Measurements from ENCODE around the gene KLF9. TPM values are rescaled to one million over a fixed set of nuclear protein-coding genes. Genes with fewer than 3 reads are reported as not detected.

The KLF9 gene
- total and polyA plus RNA-seq, 2 donors from 2014 or later = 23.5 to 100 TPM

DNA sequence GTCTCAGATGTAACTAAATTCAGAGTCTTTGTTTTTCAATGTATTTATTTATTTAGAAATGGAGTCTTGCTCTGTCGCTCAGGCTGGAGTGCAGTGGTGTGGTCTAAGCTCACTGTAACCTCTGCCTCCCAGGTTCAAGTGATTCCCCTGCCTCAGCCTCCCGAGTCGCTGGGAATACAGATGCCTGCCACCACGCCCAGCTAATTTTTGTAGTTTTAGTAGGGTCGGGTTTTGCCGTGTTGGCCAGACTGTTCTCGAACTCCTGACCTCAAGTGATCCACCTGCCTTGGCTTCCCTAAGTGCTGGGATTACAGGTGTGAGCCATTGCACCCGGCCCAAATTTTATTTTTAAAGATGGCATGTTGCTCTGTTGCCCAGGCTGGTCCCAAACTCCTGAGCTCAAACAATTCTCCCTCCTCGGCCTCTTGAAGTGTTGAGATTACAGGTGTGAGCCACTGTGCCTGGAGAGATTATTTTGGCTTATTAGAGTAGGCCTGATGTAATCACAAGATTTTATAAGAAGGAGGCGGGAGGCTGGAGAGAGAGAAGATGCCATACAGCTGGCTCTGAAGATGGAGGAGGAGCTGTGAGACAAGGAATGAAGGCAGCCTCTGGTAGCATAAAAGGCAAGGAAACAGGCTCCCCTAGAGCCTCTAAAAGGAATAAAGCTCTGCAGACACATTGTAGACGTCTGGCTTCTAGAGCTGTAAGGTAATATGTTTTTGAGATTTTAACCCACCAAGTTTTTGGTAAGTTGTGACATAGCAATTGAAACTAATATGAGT lies 12.9 kb upstream of the KLF9 start:
- Histone ChIP-seq H3K27me3 (ENCODE audit: control insufficient read depth, insufficient read depth, low read length) (no peaks in the 10 kb centered on the region), H3K27ac (ENCODE audit: low read depth in 2 of 2, low read length in 2 of 2) (no peak overlapping the region), H3K9ac (ENCODE audit: low read length in 3 of 3) (no peak overlapping the region), H3K4me3 (ENCODE audit: low read length in 3 of 3) (no peak overlapping the region), H3K9me3 (ENCODE audit: control insufficient read depth in 2 of 3, insufficient read depth in 1 of 3, low read length in 3 of 3) (no peaks in the 10 kb centered on the region), H3K4me1 (ENCODE audit: control insufficient read depth in 2 of 3, insufficient read depth in 2 of 3, low read depth in 1 of 3, low read length in 3 of 3) (peaks cover 0 to 5% (median 4%) of the 10 kb centered on the region in 3 donors), H3K36me3 (ENCODE audit: control insufficient read depth in 2 of 3, insufficient read depth in 3 of 3, low read length in 3 of 3) (no peaks in the 10 kb centered on the region)
- TF ChIP-seq, protein P1, sequence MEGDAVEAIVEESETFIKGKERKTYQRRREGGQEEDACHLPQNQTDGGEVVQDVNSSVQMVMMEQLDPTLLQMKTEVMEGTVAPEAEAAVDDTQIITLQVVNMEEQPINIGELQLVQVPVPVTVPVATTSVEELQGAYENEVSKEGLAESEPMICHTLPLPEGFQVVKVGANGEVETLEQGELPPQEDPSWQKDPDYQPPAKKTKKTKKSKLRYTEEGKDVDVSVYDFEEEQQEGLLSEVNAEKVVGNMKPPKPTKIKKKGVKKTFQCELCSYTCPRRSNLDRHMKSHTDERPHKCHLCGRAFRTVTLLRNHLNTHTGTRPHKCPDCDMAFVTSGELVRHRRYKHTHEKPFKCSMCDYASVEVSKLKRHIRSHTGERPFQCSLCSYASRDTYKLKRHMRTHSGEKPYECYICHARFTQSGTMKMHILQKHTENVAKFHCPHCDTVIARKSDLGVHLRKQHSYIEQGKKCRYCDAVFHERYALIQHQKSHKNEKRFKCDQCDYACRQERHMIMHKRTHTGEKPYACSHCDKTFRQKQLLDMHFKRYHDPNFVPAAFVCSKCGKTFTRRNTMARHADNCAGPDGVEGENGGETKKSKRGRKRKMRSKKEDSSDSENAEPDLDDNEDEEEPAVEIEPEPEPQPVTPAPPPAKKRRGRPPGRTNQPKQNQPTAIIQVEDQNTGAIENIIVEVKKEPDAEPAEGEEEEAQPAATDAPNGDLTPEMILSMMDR (IDR thresholded peaks at IDR 0.05; ENCODE audit: borderline replicate concordance, extremely low read depth, insufficient read depth) = no peak
- intact Hi-C loops (cut with DNase I) = no loop called here
- FAIRE-seq (no peak), DNase-seq (peak in 1 of 5 donors; percentile 63)

DNA sequence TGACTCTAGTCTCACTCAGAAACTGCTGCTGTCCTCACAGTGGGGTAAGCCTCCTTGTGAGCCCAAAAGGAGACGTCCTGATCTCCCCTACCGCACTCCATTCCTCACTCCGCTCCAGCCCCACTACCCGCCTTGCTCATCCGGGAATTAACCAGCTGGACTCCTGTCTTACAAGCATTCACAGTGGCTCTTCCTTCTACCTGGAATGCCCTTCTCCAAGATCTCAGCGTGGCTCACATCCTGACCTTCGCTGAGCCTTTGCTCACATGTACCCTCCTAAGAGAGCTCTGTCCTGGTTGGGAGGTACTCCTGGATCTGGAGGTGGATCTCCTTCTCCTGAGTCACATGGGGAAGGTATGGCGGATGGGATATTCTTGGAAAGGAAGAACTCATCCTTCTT lies 10.7 kb upstream of the KLF9 start:
- intact Hi-C loops (cut with DNase I) = no loop called here
- TF ChIP-seq, protein P1 (IDR thresholded peaks at IDR 0.05; ENCODE audit: borderline replicate concordance, extremely low read depth, insufficient read depth) = no peak
- no peak for FAIRE-seq
- H3K9me3 ChIP-seq (ENCODE audit: control insufficient read depth in 2 of 3, insufficient read depth in 1 of 3, low read length in 3 of 3) = no peaks in the 10 kb centered on the region
- H3K27ac ChIP-seq (ENCODE audit: low read depth in 2 of 2, low read length in 2 of 2) = no peak overlapping the region
- DNase-seq = no peak
- no peaks in the 10 kb centered on the region for H3K27me3 ChIP-seq (ENCODE audit: control insufficient read depth, insufficient read depth, low read length)
- no peaks in the 10 kb centered on the region for H3K36me3 ChIP-seq (ENCODE audit: control insufficient read depth in 2 of 3, insufficient read depth in 3 of 3, low read length in 3 of 3)
- H3K9ac ChIP-seq (ENCODE audit: low read length in 3 of 3) = no peak overlapping the region
- H3K4me3 ChIP-seq (ENCODE audit: low read length in 3 of 3) = no peak overlapping the region
- H3K4me1 ChIP-seq (ENCODE audit: control insufficient read depth in 2 of 3, insufficient read depth in 2 of 3, low read depth in 1 of 3, low read length in 3 of 3) = peaks cover 2 to 20% (median 20%) of the 10 kb centered on the region in 3 donors

DNA sequence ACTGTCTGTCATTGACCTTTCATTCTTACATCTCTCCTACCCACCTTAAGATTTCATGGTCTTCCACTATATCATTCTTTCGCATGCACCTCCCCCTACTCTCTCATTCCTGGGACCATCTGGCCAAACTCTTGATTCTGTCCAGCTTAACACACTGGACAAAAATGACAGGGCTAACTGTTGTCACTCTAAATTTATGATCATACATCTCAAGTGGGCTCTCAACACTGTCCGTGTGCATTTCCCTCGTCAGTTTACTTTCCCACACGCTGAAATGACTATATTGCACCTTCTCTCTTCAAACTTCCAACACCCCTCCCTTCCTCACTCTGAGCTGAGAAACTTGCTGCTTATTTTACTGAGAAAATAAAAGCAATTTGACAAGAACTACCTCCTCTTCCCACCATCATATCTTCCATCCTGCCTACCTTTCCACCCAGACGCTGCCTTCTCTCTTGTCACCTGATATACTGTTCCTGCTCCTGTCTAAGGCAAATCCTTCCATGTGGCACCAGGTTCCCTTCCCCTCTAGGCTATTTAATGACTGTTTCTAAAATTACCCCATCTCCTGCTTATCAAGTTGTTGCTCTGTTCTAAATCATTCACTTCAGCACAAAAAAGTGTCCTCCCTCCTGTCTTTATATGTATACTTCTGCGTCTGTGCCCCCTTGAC lies 8.1 kb upstream of the KLF9 start:
- H3K4me1 ChIP-seq (ENCODE audit: control insufficient read depth in 2 of 3, insufficient read depth in 2 of 3, low read depth in 1 of 3, low read length in 3 of 3) = peaks cover 2 to 25% (median 20%) of the 10 kb centered on the region in 3 donors
- H3K4me3 ChIP-seq (ENCODE audit: low read length in 3 of 3) = no peak overlapping the region
- H3K9me3 ChIP-seq (ENCODE audit: control insufficient read depth in 2 of 3, insufficient read depth in 1 of 3, low read length in 3 of 3) = no peaks in the 10 kb centered on the region
- peak overlapping the region; percentile 98 to 100 for H3K27ac ChIP-seq (ENCODE audit: low read depth in 2 of 2, low read length in 2 of 2)
- H3K9ac ChIP-seq (ENCODE audit: low read length in 3 of 3) = peak overlapping the region in 1 of 3 donors; percentile 8
- TF ChIP-seq, protein P1 (IDR thresholded peaks at IDR 0.05; ENCODE audit: borderline replicate concordance, extremely low read depth, insufficient read depth) = no peak
- H3K27me3 ChIP-seq (ENCODE audit: control insufficient read depth, insufficient read depth, low read length) = no peaks in the 10 kb centered on the region
- DNase-seq (no peak), FAIRE-seq (no peak)
- H3K36me3 ChIP-seq (ENCODE audit: control insufficient read depth in 2 of 3, insufficient read depth in 3 of 3, low read length in 3 of 3) = no peaks in the 10 kb centered on the region
- intact Hi-C loops (cut with DNase I) = loop anchor here (5.0 kb wide), 1 partner anchor 60 kb away; no protein-coding TSS in a partner anchor
